HG02642 (cell line): ENCODE data around the gene DAZL.

ENCODE experiments used
- ATAC-seq: cut with Tn5 transposase; IDR thresholded peaks from one replicate; pipeline ENCODE4 v1.9.1; 2021; ENCODE audit warnings: mild to moderate bottlenecking; ENCODE audit not compliant: unreplicated experiment, poor library complexity

The DAZL gene

DNA sequence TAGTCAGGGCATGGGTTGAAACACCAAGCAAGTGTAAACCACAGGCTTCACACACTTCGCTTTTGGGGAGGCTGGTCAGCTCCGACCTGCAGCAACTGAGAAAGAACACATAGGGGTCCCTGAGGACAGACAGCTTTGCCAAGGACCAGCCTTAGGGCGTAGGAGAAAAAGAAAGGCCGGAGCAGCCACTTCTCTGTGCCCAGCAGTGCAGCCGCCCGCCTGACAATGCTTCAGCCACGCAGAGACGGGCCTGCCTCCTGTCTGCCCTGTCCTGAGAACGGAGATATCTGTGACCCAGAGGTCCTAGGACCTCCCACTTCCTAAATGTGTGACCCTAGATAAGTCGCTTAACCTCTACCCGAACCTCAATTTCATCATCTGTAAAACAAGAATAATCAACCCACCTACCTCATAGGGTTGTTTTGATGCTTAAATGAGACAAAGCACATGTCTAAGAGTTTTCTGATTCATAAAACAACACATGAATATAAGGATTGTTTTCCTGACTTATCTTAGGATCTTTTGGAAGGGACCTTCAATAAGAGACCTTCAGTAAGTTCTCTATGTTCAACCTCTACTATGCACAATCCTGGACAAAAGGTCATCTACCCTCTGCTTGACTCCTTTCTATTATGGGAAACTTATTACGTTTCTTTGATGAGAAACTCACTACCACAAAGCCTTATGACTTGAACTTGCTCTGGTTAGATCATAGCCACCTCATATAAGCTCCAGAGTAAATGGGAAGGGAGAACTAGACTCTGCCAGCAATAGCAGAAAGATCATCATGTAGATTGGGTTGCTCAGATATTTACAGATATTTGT, 58.8 kb downstream of the DAZL start:
- ATAC-seq = no peak

DNA sequence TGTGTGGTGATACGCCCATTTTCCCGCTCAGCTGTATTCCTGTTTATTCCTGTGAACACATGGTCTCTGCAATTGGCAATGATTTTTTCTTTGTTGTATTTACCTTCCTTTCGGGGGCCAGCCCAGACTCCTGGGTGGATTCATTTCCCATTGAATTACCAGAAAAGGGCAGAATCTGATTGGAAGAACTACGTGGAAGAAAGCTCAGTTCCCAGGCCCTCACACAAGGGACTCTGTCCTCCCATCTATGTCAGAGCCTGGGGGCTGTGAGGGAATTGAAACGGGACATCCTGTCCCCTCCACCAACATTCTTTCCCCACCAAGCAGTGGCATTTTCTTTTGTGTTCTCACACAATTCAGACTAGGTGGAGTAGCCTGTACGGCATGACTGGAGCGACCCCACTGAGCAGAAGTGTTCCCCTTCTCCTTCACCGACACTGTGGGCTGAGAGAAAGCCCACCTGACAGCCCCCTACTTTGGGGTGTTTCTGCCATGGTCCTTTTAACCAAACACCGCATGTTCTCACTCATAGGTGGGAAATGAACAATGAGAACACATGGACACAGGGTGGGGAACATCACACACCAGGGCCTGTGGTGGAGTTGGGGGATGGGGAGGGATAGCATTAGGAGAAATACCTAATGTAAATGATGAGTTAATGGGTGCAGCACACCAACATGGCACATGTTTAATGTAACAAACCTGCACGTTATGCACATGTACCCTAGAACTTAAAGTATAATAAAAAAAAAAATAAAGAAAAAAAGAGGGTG, 59.6 kb downstream of the DAZL start:
- ATAC-seq = no peak

DNA sequence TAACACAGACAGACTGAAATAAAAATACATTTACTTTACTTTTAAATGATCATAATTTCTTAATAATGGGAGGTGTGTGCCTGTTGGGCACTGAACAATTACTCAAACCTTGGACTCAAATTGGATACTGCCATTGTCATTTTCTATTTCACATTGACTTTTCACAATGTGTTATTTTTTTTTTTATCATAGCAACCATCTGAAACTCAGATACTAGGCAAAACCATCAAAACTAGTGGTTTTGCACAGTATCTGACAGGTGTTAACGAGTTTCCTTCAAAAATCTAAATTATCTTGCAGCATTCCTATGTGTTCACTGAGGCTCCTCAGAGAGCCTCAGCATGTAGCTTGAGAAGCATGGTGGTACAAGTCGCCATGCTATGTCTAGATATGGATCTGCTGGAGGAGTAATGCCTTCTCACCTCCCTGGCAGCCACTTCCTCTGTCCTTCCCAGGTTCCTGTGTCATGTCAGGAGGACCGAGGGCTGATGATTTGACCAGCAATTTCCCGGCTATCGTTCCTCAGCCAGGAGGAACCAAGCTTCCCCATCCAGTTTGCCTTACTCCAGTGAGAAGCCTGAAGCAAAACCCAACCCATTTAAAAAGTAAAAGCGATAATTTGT, 61.9 kb downstream of the DAZL start:
- no peak for ATAC-seq

GRCh38 chr3:16538507-16538906, 66.7 kb downstream of the DAZL start:
- ATAC-seq = no peak

GRCh38 chr3:16536996-16537395, 68.2 kb downstream of the DAZL start:
- ATAC-seq = no peak
